H54 (cell line): Measurements from ENCODE around the gene TTC28.
"Not testable (repeated sequence)": the region's sequence is repeated elsewhere in the genome, so short reads cannot be mapped to it uniquely, and the experiment has no call there.

Experiments
- DNase-seq: peaks from one replicate; pipeline ENCODE4 v3.0.0; 2011; ENCODE audit warnings: low spot score, mixed read lengths; ENCODE audit not compliant: insufficient read length
- FAIRE-seq: peaks from 3 replicates; lab custom pipeline; 2011; peaks lifted over from hg19 to GRCh38; lab: Jason Lieb, UNC
- POLR2A ChIP-seq: IDR thresholded peaks from 2 replicates; pipeline ENCODE4 v1.6.1; 2011; ENCODE audit warnings: low read depth, mild to moderate bottlenecking, low read length

Gene TTC28

DNA sequence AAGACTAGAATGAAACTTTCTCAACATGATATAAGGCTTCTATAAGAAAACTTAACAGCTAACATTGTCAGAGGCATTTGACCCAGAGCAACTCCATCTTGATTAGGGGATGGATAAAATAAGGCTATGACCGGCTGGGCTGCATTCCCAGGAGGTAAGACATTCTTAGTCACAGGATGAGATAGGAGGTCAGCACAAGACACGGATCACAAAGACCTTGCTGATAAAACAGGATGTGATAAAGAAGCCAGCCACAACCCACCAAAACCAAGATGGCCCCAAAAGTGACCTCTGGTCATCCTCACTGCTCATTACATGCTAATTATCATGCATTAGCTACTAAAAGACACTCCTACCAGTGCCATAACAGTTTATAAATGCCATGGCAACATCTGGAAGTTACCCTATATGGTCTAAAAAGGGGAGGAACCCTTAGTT is 135.2 kb downstream of the TTC28 start:
- FAIRE-seq: no peak
- TF ChIP-seq POLR2A: no peak
- no peak for DNase-seq

- no peak for FAIRE-seq
- DNase-seq: no peak
- no peak for TF ChIP-seq POLR2A
Measured at GRCh38 chr22:28542980-28543621, 136.5 kb downstream of the TTC28 start.

DNA sequence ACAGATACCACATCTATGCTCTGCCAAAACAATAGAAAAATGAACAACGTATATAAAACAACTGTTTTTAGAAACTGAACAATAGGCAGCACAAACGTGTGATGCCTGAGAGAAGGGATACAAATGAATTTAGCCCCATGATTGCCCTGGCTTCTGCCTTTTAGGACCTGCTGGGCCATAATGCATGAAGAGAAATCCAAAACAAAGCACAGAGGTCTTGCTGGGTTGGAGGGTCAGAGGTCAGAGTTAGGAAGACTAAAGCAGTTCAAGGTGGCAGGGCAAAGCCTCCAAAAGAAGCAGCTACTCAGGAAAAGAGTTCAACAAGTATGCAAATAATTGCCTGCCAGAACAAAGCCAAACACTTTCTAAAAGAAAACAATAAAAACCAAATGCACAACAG is 138.5 kb downstream of the TTC28 start:
- no peak for FAIRE-seq
- TF ChIP-seq POLR2A: no peak
- DNase-seq: no peak

DNA sequence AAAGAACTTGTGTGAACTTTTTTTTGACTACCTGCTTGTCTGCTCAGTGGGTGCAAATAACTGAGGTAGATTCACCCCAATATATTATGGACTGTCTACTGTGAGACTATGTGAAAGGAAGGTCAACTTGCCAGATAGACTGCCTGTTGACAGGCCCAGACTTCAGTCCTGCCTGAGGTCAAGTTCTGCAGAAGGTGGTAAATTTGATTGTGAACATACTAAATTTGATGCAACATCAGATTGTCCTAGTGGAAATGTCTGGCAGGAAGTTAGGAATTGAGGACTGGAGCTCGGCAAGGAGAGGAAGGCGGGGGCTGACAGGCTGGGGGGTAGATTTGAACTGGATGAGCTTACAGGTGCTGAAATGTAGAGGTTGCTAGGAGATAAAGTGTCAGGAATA is 140.7 kb downstream of the TTC28 start:
- FAIRE-seq (no peak), DNase-seq (no peak)
- no peak for TF ChIP-seq POLR2A

- not testable (repeated sequence) for FAIRE-seq, DNase-seq
Measured at GRCh38 chr22:28530565-28530964, 149.1 kb downstream of the TTC28 start.

GRCh38 chr22:28529144-28529543 is 150.5 kb downstream of the TTC28 start:
- not testable (repeated sequence) for FAIRE-seq, DNase-seq

DNA sequence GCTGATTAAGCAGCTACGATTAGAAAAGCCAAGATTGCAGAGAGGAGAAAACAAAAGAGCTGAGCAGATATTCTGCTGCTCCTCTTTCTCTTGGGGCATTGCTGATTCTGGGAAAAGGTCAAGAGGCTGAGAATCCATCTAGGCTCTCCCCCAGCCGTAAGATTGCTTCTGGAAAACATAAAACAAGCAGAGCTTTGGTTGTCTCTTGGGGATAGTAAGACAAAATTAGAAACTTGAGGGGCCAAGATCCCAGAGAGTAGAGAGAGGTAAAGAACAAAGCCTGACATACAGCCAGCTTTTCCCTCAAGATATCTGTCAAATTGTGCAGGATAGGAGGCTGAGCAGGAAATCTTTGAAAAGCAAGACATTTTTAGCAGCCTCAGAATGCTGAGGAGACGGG is 158.2 kb downstream of the TTC28 start:
- no peak for TF ChIP-seq POLR2A
- no peak for DNase-seq
- no peak for FAIRE-seq

DNA sequence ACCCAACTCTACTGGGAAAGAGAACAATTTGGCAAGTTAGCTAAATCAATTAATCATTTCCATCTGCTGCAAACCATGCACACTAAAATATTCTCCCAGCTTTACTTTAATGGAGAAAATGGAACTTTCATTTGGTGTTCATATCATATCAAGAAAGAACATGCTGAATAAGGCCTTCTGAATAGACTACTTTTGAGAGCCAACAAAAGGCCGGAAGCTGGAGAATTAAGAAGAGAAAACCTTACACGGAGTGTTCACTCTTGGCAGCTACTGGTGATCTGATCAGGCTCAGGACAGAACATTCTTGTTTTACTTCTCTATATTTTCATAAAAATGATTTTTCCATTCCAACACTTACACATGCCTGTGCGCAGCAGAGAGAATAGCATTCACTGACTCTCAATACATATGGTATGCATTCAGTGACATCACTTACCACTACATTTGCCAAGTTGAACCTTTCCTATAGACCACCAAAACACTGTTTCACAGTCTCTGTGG is 165.3 kb downstream of the TTC28 start:
- no peak for FAIRE-seq
- no peak for TF ChIP-seq POLR2A
- no peak for DNase-seq

DNA sequence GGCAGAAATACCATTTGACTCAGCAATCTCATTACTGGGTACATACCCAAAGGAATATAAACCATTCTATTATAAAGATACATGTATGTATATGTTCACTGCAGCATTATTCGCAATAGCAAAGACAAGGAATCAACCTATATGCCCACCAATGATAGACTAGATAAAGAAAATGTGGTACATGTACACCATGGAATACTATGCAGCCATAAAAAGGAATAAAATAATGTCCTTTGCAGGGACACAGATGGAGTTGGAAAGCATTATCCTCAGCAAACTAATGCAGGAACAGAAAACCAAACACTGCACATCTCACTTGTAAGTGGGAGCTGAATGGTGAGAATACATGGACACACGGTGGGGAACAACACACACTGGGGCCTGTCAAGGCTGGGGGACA is 167.3 kb downstream of the TTC28 start:
- not testable (repeated sequence) for DNase-seq, FAIRE-seq

GRCh38 chr22:28507896-28508295 is 171.7 kb downstream of the TTC28 start:
- DNase-seq (no peak), FAIRE-seq (no peak)
- TF ChIP-seq POLR2A: no peak

- FAIRE-seq: no peak
- no peak for DNase-seq
- TF ChIP-seq POLR2A: no peak
Measured at GRCh38 chr22:28506150-28506535, 173.5 kb downstream of the TTC28 start.

DNA sequence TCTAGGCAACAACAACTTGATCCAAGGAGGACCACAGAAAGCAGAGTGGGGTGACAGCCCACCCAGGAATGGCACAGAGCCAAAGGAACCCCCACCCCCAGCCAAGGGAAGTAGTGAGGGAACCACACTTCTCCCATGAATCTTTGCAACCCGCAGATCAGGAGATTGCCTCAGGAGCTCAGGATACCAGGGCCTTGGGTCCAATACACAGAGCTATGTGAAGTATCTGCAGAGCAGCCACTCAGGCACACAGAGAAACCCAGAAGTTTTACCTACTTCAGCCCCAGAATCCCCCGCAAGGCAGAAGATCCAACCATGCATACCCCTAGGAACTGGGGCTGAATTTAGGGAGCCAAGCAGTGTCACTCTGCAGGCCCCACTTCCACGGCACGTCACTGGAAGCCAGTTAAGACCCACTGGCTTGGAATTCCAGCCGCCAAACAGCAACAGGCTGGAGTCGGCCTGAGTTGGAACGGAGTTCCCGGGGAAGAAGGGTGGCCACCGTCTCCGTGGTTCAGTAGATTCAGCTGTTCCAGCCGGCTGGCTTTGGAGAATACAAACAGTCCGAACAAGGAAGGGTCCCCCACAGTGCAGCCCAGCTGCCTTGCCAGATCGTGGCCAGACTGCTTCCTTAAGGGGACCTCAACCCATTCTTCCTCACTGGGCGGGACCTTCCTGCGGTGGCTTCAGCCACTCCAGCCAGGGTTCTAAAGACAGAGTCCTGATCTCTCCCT is 174.1 kb downstream of the TTC28 start:
- FAIRE-seq (no peak), DNase-seq (no peak)
- TF ChIP-seq POLR2A: no peak

GRCh38 chr22:28500006-28500405 is 179.6 kb downstream of the TTC28 start:
- no peak for TF ChIP-seq POLR2A
- no peak for DNase-seq
- no peak for FAIRE-seq

DNA sequence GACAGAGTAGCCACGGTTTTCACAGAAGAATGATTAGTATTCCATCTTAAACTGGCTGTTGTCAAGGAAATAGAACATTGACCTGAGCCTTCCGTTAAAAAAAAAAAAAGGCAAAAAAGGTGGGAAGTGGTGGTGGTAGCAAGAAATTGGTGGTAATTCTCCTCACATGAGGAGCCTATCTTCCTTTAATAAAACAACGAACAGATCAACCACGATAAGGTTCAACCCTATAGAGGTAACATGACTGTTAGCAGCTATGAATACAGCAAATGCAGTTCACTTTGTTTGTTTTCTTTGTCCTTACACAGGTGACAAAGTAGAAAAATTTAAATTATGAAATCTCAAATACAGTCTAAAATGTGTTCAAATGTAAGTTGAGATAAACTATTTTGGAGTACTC is 181.6 kb downstream of the TTC28 start:
- no peak for TF ChIP-seq POLR2A

DNA sequence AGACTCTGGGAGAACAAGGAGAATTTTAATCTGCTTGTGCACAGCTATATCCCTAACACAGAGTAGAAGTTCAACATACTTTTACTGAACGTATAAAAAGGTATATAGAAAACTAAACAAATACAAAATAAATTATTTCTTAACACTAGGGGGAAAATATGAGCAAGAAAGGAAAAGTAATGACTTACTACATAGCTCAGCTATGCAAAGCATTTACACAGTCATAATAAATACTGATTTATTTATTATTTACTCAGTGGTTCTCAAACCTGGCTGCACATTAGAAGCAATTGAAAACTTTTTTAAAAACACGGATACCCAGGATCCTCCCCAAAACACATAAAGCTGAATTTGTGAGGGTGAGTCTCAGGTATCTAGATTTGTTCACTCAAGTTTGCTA is 182.5 kb downstream of the TTC28 start:
- TF ChIP-seq POLR2A: no peak
- FAIRE-seq (no peak), DNase-seq (no peak)

More for the DNA sequence above, 181.6 kb downstream of the TTC28 start:
- no peak for FAIRE-seq
- no peak for DNase-seq

GRCh38 chr22:28491289-28491688 is 188.4 kb downstream of the TTC28 start:
- FAIRE-seq: not testable (repeated sequence)

More at GRCh38 chr22:28491289-28491688, 188.4 kb downstream of the TTC28 start:
- DNase-seq: not testable (repeated sequence)
